Measurements from ENCODE around the gene FRMD4A. TPM values are rescaled to one million over a fixed set of nuclear protein-coding genes. Genes with fewer than 3 reads are reported as not detected.

Gene FRMD4A
- total RNA-seq, 2 experiments from 2014 or later = 0.82 to 0.94 TPM

DNA sequence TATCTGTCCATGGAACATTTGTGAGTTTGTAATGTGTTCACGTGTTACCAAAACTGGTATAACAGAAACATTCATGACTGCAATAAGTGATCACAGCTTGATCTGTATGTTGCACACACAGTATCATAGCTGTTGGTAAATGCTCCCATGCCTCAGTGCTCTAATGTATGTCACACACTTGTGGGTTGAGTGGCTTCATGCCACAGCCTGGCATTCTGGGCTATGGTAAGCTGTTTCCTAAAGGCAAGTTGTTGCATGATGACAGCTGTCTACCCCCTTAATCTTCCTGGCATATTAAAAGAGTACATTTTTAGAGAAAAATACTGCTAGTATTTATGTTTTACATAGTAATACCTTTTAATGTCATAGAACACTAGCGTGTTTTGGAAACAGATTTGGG lies 708.8 kb downstream of the FRMD4A start:
- ATAC-seq = no peak
- Mint-ChIP-seq H3K4me3 (no peak overlapping the region), H3K9me3 (ENCODE audit: insufficient read depth) (no peaks in the 10 kb centered on the region), H3K36me3 (ENCODE audit: low read depth) (peaks cover 15% of the 10 kb centered on the region), H3K4me1 (ENCODE audit: low read depth) (no peaks in the 10 kb centered on the region), H3K27me3 (ENCODE audit: low read depth) (no peaks in the 10 kb centered on the region), H3K27ac (no peak overlapping the region)
- DNase-seq = no peak
- ChIA-PET POLR2A (interaction anchor here (0.9 to 1.3 kb wide), 2 partner anchors 12 to 35 kb away, joined by 3 to 4 read pairs; no protein-coding TSS in a partner anchor), CTCF (interaction anchor here (0.9 to 1.2 kb wide), 2 partner anchors 10 to 37 kb away, joined by 3 to 4 read pairs; no protein-coding TSS in a partner anchor)

DNA sequence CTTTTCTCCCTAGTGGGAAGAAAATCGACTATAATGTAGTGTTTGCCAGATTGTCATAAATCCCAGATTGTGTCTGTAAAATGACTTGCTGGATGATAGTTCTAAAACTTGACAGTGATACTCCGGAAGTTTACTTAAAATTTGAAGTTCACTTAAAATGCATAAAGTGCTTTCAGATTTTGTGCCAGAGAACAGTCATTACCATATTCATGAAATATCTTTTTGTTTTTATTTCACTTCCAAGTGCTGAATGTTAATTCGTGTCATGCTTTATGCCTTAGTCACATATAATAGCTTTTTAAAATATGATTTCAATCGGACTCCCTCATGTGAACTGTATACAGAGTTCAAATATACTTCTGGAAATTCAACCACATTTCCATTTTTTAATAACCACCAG lies 713.6 kb downstream of the FRMD4A start:
- H3K36me3 Mint-ChIP-seq (ENCODE audit: low read depth) = peaks cover 37% of the 10 kb centered on the region
- H3K4me1 Mint-ChIP-seq (ENCODE audit: low read depth) = no peaks in the 10 kb centered on the region
- H3K27me3 Mint-ChIP-seq (ENCODE audit: low read depth) = no peaks in the 10 kb centered on the region
- DNase-seq = no peak
- no peak overlapping the region for H3K4me3 Mint-ChIP-seq
- ATAC-seq = no peak
- H3K27ac Mint-ChIP-seq = no peak overlapping the region
- POLR2A ChIA-PET = no interaction called here
- H3K9me3 Mint-ChIP-seq (ENCODE audit: insufficient read depth) = no peaks in the 10 kb centered on the region
- CTCF ChIA-PET = no interaction called here

DNA sequence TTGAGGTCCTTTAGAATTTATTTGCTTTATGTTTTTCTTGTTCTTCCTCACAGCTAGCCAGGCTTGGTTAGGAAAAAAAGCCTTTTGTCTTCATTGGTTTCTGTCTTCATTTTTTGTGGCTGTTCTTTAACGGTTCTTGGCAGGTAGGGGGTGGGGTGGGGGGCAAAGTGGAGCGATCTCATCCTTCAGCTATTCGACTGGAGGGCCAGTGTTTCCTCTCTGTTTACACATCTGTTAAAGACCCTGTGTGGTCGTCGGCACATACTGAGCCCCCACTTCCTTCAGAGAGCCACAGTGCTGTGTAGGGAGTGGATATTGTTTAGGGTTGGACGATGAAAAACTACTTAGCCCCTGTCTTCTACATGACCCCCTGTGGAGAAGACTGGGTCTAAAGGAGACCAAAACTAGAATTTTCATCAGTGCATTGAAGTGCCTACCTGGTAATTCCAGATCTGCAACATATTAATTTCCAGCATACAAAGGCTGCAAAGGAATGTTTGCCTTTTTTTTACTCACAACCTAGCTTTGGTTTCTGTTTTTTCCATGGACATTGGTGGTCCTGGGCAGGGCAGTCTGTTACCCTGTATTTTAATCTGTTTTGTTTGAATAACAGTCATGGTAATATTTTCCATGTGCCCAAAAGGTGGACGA lies 714.9 kb downstream of the FRMD4A start:
- DNase-seq = no peak
- ChIA-PET CTCF (interaction anchor here (0.7 kb wide), 1 partner anchor 10 kb away, joined by 3 read pairs; no protein-coding TSS in a partner anchor), POLR2A (interaction anchor here (1.1 kb wide), 1 partner anchor 29 kb away, joined by 3 read pairs; the partner anchor contains the start of gene PRPF18)
- H3K27me3 Mint-ChIP-seq (ENCODE audit: low read depth) = no peaks in the 10 kb centered on the region
- H3K4me3 Mint-ChIP-seq = no peak overlapping the region
- H3K9me3 Mint-ChIP-seq (ENCODE audit: insufficient read depth) = no peaks in the 10 kb centered on the region
- no peaks in the 10 kb centered on the region for H3K4me1 Mint-ChIP-seq (ENCODE audit: low read depth)
- H3K36me3 Mint-ChIP-seq (ENCODE audit: low read depth) = peaks cover 46% of the 10 kb centered on the region
- no peak overlapping the region for H3K27ac Mint-ChIP-seq
- no peak for ATAC-seq

DNA sequence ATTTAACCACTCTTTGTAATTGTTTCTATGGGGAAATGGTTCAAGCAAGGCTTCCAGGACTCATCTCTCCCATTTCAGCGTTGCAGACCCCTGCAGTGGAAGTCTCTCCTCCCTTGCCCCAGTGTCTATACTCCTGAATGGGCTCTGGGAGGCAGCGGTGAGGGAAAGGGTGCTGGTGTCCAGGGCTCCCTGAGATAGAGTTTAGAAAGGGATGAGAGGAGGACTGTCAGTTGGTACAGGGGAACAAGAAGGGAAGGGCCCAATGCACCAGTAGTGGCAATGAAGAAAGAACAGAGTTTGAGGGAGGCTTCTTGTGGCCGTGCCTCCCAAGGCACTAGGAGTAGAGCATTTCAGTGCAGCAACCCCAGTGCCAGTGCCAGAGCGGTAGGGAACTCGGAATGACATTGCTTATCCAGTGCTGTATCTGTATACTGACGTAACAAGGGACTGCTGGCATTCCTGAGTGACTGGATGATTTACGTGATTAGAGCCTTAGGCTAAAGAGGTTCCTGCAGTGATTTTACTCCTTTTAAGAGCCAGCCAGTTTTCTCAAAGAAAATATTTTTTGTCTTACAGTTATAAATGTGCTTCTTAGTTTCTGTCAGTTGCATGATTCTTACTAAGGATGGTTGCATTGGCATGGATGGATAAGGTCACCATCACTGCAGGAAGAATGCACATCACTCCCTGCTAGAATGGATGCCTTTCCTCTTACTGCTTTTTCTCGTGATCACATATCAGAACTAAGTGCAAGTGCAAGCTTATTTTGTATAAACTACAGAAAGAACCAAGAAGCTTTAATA lies 716.0 kb downstream of the FRMD4A start:
- no peak overlapping the region for H3K27ac Mint-ChIP-seq
- ChIA-PET POLR2A (interaction anchor here (1.1 kb wide), 1 partner anchor 28 kb away, joined by 3 read pairs; the partner anchor contains the start of gene PRPF18), CTCF (interaction anchor here (0.7 to 1.7 kb wide), 2 partner anchors 11 to 162 kb away, joined by 3 to 9 read pairs; no protein-coding TSS in a partner anchor)
- H3K9me3 Mint-ChIP-seq (ENCODE audit: insufficient read depth) = no peaks in the 10 kb centered on the region
- H3K27me3 Mint-ChIP-seq (ENCODE audit: low read depth) = no peaks in the 10 kb centered on the region
- H3K36me3 Mint-ChIP-seq (ENCODE audit: low read depth) = peaks cover 53% of the 10 kb centered on the region
- H3K4me1 Mint-ChIP-seq (ENCODE audit: low read depth) = no peaks in the 10 kb centered on the region
- ATAC-seq = no peak
- no peak for DNase-seq
- no peak overlapping the region for H3K4me3 Mint-ChIP-seq

DNA sequence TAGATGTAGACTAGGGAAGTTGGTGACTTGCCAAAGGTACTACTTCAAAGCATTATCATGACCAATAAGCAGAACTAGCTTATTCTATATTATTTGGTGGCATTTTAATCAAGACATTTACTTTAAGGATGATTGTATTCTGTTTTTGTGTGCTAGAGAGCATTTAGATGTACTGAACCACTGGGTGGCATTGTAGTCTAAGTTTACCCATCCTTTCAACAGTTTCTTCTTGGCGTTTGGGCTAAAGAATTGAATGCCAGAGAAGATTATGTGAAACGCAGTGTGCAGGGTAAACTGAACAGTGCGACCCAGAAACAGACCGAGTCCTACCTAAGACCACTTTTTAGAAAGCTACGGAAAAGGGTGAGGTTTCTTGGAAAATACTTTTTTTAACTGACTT lies 717.2 kb downstream of the FRMD4A start:
- no peak for ATAC-seq
- no peak overlapping the region for H3K27ac Mint-ChIP-seq
- H3K4me1 Mint-ChIP-seq (ENCODE audit: low read depth) = no peaks in the 10 kb centered on the region
- H3K4me3 Mint-ChIP-seq = no peak overlapping the region
- ChIA-PET POLR2A (interaction anchor here (1.3 kb wide), 1 partner anchor 572 kb away, joined by 4 read pairs; no protein-coding TSS in a partner anchor), CTCF (interaction anchor here (1.2 to 1.7 kb wide), 2 partner anchors 14 to 163 kb away, joined by 5 to 9 read pairs; no protein-coding TSS in a partner anchor)
- no peaks in the 10 kb centered on the region for H3K27me3 Mint-ChIP-seq (ENCODE audit: low read depth)
- no peak for DNase-seq
- H3K36me3 Mint-ChIP-seq (ENCODE audit: low read depth) = peaks cover 48% of the 10 kb centered on the region
- H3K9me3 Mint-ChIP-seq (ENCODE audit: insufficient read depth) = no peaks in the 10 kb centered on the region

DNA sequence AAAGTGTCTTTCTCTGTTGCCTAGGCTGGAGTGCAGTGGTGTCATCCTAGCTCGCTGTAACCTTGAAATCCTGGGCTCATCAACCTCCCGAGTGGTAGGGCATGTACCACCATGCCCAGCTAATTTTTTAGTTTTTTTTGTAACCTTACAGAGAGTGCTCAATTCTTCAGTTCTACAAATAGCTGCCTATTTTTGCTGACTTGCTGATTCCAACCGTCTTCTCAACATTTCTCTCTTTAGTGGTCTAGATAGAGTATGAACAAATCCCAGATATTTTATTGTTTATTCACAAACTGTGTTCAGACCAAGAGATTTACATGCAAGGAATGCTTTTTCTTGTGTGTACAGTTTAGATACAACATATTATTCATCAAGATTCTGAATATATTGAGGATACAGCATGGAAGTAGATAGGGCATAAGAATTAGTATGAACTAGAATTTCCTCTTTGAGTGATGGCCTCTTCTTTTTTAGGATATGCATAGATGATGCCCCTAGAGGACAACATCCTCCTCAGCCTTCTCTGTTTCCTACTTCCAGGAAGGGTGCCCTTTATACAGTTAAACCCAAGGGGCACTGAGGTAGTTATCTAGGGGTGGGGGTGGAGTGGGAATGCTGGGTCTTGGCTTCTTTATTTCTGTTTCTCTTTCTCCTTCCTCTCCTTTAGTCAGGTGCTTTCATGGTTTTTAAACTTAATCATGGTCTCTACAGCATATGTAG lies 717.9 kb downstream of the FRMD4A start:
- Mint-ChIP-seq H3K9me3 (ENCODE audit: insufficient read depth) (no peaks in the 10 kb centered on the region), H3K4me3 (no peak overlapping the region), H3K27ac (no peak overlapping the region), H3K36me3 (ENCODE audit: low read depth) (peaks cover 45% of the 10 kb centered on the region), H3K27me3 (ENCODE audit: low read depth) (no peaks in the 10 kb centered on the region), H3K4me1 (ENCODE audit: low read depth) (no peaks in the 10 kb centered on the region)
- no peak for ATAC-seq
- no peak for DNase-seq
- ChIA-PET CTCF (interaction anchor here (0.7 to 1.7 kb wide), 3 partner anchors 9 to 164 kb away, joined by 3 to 9 read pairs (median 5); no protein-coding TSS in a partner anchor), POLR2A (interaction anchor here (1.3 kb wide), 1 partner anchor 573 kb away, joined by 4 read pairs; no protein-coding TSS in a partner anchor)

DNA sequence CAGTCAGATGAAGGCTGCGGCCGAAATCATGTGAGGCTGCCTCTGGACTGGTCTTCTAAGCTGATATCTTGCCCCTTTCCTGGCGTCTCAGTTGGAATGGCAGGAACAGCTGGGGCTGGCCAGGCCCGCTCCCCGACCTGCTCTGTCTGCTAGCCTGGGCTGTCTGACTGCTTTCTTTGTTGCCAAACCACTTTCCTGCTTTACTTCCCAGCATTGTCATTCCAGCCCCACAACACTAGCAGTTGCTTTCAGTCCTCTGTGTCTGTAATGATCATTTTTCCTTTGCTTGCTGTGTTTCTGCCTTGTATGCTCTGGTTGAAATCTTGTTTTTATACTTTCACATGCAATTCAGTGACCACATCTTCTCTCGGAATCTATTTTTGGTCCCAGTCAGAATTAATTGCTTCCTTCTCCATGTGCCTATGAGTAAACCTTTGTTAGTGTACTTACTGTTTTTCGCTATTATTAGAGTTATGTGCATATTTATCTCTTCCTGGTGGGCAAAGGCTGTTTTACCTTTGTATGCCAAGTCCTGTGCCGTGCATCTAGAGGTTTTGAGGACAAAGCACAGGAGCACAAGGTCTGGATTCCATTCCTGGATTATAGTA lies 722.4 kb downstream of the FRMD4A start:
- Mint-ChIP-seq H3K27me3 (ENCODE audit: low read depth) (no peaks in the 10 kb centered on the region), H3K9me3 (ENCODE audit: insufficient read depth) (no peaks in the 10 kb centered on the region), H3K4me1 (ENCODE audit: low read depth) (no peaks in the 10 kb centered on the region), H3K27ac (no peak overlapping the region), H3K4me3 (no peak overlapping the region), H3K36me3 (ENCODE audit: low read depth) (peaks cover 30% of the 10 kb centered on the region)
- ChIA-PET POLR2A (interaction anchor here (1.0 kb wide), 1 partner anchor 22 kb away, joined by 3 read pairs; the partner anchor contains the start of gene PRPF18), CTCF (no interaction called here)
- no peak for ATAC-seq
- no peak for DNase-seq

DNA sequence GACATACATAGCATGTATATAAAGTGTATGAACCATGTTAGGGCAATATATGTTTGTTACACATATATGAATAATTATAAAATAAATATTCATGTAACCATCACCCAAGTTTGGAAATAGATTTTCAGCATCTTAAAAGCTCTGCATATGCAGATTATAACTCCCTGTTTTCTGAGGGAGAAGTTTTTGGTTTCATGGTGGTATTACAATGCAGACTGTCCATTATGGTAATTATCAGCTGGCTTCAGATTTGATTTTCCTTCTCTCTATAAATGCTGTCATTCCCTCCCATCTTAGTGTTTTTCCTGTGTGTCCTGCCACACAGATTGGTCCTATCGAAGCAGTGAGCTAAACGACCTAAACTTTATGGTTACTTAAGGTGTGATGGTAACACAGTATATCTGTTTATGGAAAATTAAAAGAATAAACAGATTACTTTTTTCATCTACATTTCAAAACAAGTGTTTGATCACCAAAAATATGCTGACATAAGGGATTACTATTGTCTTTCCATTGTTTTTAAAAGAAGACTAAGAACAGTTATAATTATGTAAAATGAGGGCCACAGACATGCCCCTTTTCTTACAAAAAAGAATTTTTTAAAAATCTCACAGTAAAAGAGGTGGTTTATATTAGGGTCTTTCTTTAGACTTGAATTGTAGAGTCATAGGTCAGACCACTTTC lies 726.2 kb downstream of the FRMD4A start:
- Mint-ChIP-seq H3K27me3 (ENCODE audit: low read depth) (no peaks in the 10 kb centered on the region), H3K4me3 (no peak overlapping the region), H3K9me3 (ENCODE audit: insufficient read depth) (no peaks in the 10 kb centered on the region), H3K36me3 (ENCODE audit: low read depth) (peaks cover 13% of the 10 kb centered on the region), H3K27ac (no peak overlapping the region), H3K4me1 (ENCODE audit: low read depth) (no peaks in the 10 kb centered on the region)
- no peak for DNase-seq
- ChIA-PET POLR2A (interaction anchor here (0.7 to 1.1 kb wide), 2 partner anchors 18 to 34 kb away, joined by 3 to 4 read pairs; partner anchors contain the start of gene PRPF18), CTCF (interaction anchor here (1.1 to 1.2 kb wide), 2 partner anchors 12 to 17 kb away, joined by 3 read pairs; partner anchors contain the start of gene PRPF18)
- ATAC-seq = no peak

DNA sequence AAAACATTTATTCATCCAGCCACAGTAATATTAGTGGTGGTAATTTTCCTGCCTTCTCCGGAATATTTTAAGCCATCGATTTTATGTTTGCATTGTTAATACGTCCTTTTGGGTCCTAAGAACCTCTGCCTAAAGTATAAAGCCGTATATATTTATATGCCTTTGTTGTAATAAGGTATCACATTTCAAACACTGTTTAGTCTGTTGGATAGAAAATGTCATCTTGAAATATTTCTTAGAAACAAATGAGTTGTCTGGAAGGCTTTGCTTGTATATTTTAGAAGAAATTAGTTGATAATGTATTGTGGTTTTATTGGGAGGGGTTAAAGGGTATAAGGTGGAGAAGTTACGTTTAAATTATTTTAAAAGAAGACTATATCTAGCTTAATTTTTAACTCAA lies 732.8 kb downstream of the FRMD4A start:
- ChIA-PET POLR2A (no interaction called here), CTCF (no interaction called here)
- H3K9me3 Mint-ChIP-seq (ENCODE audit: insufficient read depth) = no peaks in the 10 kb centered on the region
- ATAC-seq = no peak
- no peaks in the 10 kb centered on the region for H3K27me3 Mint-ChIP-seq (ENCODE audit: low read depth)
- no peaks in the 10 kb centered on the region for H3K4me1 Mint-ChIP-seq (ENCODE audit: low read depth)
- no peak overlapping the region for H3K4me3 Mint-ChIP-seq
- peaks cover 11% of the 10 kb centered on the region for H3K36me3 Mint-ChIP-seq (ENCODE audit: low read depth)
- no peak overlapping the region for H3K27ac Mint-ChIP-seq
- no peak for DNase-seq

DNA sequence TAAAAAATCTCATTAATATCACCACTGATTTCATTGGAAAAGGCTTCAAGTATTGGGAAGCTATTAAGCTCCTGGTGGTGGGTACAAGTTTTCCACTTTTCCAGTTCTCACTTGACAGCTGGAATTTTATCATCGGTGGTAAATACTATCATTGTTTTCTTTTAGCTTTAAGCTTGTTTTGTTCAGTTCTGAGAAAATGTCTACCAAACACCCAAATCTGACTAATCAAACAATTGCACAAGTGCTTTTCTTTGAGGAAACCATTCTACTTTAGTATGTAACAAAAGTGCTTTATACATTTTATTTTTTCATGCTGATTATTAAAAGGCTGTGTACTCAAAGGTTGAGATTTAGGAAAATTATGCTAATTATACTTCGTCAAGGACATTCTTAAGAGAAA lies 736.1 kb downstream of the FRMD4A start:
- ATAC-seq (no peak), DNase-seq (no peak)
- ChIA-PET CTCF (no interaction called here), POLR2A (no interaction called here)
- Mint-ChIP-seq H3K4me1 (ENCODE audit: low read depth) (peaks cover 2% of the 10 kb centered on the region), H3K9me3 (ENCODE audit: insufficient read depth) (no peaks in the 10 kb centered on the region), H3K36me3 (ENCODE audit: low read depth) (peaks cover 12% of the 10 kb centered on the region), H3K4me3 (no peak overlapping the region), H3K27ac (no peak overlapping the region), H3K27me3 (ENCODE audit: low read depth) (no peaks in the 10 kb centered on the region)

Measured in activated CD8-positive, alpha-beta T cell treated with anti-CD3 and anti-CD28 coated beads, Interleukin-2, amount 10 ng/mL, durations not matched to agents 7 days and 5 days (primary cell).